Activated T-helper 1 cell treated with Interleukin-2 at 50 U/mL for 16 hours (primary cell): ENCODE data around the gene RAD51B.

Experiments
- DNase-seq: peaks from one replicate; pipeline ENCODE4 v3.0.0-alpha.2; 2020; ENCODE audit warnings: low read depth

RAD51B gene

DNA sequence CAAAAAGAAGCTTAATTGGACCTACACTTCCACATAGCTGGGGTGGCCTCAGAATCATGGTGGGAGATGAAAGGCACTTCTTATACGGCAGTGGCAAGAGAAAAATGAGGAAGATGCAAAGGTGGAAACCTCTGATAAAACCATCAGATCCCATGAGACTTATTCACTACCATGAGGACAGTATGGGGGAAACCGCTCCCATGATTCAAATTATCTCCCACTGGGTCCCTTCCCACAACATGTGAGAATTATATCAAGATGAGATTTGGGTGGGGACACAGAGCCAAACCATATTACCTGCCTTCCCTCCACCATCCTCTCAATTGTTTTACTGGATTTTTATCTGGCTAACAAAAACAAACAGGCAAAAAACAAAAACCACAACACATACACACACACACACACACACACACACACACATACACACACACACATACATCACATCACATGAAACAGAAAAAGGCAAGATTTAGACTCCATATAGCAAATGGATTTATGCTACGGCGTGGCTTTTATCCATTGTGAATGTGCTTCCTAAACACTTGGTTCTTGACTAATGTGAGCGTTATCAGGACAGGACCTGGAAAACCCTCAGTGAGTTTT is 906.6 kb downstream of the RAD51B start:
- no peak for DNase-seq

DNA sequence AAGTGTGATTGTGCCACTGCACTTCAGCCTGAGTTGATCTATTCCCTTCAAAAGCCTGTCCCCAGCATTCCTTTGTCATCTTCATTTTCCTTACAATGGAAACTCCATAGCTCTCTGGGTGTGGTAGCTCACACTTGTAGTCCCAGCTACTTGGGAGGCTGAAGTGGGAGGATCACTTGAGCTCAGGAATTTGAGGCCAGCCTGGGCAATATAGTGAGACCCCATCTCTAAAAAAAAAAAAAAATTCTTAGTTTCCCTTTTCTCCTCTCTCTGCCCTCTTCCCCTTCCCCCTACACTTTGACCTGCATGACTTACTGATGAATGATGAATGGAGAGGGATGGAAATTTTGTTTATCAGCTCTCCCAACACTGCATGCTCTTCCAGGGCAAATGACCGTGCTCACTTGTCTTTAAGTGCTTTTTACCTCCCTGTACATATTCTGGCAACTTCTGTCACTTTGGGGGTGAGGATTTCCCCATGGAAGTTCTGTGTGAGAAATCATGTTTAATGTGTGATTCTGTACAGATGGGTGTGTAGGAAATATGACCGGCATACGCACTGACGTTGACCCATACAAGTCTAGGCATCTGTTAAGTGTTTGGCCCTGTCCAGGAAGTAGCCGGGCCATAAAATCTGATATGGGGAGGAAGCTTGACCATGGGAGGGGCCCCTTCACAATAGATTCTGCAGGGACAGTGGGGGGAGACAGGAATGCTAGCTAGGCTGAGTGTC is 907.9 kb downstream of the RAD51B start:
- DNase-seq = no peak

GRCh38 chr14:68728342-68729106 is 908.9 kb downstream of the RAD51B start:
- DNase-seq = no peak

- no peak for DNase-seq
These were observed 910.0 kb downstream of the RAD51B start for GRCh38 chr14:68729556-68729955.

DNA sequence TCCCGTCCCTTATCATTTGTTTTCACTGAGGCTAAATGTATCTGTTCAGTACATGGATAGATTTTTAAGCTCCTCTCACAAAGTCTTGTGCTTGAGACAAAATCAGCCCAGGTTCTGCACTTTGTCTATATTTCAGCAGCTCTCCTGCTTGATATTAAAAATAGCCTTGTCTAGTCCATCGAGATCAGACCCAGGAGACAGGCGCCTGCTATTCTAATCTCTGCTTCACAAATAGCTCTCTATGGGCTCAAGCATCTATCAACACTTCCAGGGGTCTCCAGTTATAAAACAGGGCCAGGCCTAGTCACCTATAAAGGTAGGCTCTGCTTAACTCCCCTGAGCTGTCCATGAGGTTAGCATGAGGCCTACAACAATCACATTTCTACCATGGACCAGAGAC is 910.8 kb downstream of the RAD51B start:
- DNase-seq = no peak

DNA sequence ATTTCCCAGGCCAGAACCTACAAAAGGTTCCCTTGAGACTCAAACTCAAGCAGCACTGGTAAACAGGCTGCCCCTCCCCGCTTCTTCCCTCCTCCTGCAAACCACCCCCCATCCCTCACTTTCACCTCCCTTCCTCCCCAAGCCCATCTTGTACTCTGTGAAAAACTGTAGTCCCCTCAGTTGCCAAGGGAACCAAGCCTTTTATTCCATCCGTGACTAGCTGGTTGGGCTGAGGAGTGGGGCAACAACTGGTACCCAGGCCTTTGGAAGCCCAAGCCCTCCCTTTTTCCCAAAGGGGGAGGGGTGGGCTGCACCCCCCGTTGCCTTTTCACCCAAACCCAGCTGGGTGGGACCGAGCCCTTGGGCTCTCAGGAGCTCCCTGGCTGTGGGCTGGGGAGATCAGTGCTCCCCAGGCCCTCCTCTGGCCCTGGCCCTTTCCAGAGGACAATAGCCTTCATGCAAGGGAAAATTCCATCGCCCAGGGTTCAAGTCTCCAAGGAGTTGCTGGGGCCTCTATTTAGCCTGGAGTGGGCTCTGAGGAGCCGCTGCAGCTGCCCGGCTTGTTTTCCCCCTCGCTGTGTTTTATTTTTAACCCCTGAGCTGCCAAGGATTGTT is 911.3 kb downstream of the RAD51B start:
- no peak for DNase-seq

DNA sequence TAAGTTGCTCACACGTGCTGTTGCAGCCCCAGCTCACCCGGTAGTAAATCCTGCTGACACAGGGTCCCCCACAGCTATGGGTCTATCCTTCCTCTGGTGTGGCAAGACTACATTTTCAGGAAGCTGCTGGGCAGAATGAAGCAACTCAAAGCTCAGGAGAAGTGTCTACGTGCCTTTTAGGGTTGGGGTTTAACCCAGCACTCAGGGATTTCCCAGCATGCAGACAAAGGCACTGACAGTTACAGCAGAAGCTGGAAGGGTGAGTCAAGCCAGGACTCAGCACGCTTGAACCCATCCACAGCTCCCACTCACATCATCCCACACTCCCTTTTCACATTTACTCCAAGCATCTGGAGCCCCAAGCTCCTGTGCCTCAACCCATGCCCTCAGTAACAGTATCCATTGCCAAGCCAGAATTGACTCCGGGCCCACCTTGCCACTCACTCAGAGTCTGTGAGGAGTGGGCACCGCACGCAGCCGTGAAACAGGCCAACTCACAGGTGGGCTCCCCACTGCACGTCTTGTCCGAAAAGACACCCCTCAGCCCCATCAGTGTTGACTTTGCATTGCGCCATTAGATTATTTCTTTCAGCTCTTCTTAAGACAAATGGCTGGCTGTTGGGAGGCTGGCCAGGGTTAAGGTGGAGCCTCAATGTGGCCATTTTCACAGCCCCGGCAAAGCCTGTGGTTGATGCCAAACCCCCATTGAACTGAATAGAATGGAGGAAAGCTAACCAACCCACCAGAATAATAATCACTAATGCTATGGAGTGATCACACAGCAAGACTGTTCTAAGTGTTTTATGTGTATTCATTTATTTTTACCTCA is 913.7 kb downstream of the RAD51B start:
- no peak for DNase-seq

DNA sequence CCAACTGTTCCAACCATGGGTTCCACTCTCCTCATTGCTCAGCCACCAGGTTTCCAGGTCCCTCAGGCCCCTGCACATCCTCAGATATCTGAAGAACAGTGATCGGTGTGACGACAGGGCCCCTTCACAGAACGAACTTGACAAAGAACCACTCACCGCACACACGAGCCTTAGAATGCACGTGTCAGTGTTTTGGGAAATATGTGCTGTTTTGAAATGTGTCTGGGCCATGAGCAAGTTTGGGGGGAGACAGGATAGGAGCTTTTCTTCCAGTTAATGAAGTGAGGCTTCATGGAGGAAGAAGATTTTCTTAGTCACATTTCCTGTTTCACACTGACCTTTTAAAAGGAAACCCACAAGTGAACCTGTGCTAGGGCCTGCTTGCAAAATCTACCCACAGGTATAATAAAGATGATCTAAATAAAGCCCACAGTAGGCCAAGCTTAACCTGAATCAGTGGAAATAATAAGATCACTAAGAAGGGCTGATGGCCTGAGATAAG is 914.7 kb downstream of the RAD51B start:
- no peak for DNase-seq

GRCh38 chr14:68735856-68736255 is 916.3 kb downstream of the RAD51B start:
- no peak for DNase-seq

- no peak for DNase-seq
These were observed 916.9 kb downstream of the RAD51B start for GRCh38 chr14:68736471-68736871.

GRCh38 chr14:68737086-68737485 is 917.5 kb downstream of the RAD51B start:
- DNase-seq = no peak

DNA sequence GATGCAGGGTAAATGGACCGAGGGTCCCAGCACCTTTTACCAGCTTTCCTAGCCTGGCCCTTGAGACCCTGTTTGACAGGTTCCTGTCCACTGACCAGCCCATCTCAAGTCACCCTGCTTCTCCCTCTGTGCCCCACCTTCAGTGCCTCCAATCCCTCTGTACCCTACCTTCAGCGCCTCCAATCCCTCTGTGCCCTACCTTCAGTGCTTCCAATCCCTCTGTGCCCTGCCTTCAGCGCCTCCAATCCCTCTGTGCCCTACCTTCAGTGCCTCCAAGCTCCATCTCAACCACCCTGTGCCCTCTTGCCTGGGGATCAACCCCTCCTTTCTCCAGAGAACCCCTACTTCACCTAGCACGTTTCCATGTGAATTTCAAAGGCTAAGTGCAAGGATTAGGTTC is 919.0 kb downstream of the RAD51B start:
- no peak for DNase-seq

DNA sequence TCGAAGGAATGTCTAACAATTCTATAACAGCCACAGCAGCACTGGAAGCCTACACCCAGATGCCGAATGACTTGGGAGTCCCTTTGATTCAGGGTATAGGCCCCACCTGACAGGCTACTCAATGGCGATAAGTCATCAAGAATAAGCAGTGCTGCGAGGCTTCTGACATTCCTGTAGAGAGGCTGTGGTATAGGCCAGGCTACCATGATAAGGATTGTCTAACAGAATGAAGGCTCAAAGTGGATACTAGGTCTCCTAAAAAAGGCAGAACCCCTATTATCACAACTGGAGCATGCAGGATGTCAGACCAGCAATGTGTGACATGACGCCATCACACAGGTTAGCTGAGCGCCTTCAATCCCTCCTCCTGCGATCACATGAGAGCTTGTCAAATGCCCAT is 920.1 kb downstream of the RAD51B start:
- no peak for DNase-seq

GRCh38 chr14:68740788-68741476 is 921.4 kb downstream of the RAD51B start:
- no peak for DNase-seq

DNA sequence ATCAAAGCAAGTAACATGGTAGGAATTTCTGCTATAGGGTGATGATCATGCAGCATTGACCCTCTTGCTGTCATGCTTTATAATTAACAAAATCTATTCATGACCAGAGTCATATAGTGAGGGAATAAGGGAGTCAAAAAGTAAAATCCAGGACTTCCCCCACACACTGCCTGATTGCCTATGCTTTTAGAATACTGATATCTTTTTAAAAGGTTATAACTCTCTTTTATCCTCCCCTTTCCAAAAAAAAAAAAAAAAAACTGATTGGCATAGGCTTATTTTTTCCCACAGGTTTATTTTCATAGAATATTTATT is 921.9 kb downstream of the RAD51B start:
- DNase-seq = no peak

GRCh38 chr14:68741839-68742470 is 922.4 kb downstream of the RAD51B start:
- DNase-seq = no peak

GRCh38 chr14:68744613-68745012 is 925.0 kb downstream of the RAD51B start:
- DNase-seq = no peak

- DNase-seq = no peak
These were observed 927.8 kb downstream of the RAD51B start for GRCh38 chr14:68747393-68747792.

- DNase-seq = no peak
These were observed 928.7 kb downstream of the RAD51B start for GRCh38 chr14:68748260-68748659.

- DNase-seq = no peak
These were observed 929.1 kb downstream of the RAD51B start for GRCh38 chr14:68748691-68749090.
